ENCODE measurements around the gene FBXW7.

FBXW7 gene

GRCh38 chr4:152278505-152279233 is 257.2 kb downstream of the FBXW7 start:
- no peak for TF ChIP-seq NFIC (IDR thresholded peaks at IDR 0.05)
- TF ChIP-seq RAD21 (IDR thresholded peaks at IDR 0.05; ENCODE audit: low read depth) = no peak
- TF ChIP-seq, protein P1, sequence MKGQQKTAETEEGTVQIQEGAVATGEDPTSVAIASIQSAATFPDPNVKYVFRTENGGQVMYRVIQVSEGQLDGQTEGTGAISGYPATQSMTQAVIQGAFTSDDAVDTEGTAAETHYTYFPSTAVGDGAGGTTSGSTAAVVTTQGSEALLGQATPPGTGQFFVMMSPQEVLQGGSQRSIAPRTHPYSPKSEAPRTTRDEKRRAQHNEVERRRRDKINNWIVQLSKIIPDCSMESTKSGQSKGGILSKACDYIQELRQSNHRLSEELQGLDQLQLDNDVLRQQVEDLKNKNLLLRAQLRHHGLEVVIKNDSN (IDR thresholded peaks at IDR 0.05) = no peak
- TF ChIP-seq, protein P2, sequence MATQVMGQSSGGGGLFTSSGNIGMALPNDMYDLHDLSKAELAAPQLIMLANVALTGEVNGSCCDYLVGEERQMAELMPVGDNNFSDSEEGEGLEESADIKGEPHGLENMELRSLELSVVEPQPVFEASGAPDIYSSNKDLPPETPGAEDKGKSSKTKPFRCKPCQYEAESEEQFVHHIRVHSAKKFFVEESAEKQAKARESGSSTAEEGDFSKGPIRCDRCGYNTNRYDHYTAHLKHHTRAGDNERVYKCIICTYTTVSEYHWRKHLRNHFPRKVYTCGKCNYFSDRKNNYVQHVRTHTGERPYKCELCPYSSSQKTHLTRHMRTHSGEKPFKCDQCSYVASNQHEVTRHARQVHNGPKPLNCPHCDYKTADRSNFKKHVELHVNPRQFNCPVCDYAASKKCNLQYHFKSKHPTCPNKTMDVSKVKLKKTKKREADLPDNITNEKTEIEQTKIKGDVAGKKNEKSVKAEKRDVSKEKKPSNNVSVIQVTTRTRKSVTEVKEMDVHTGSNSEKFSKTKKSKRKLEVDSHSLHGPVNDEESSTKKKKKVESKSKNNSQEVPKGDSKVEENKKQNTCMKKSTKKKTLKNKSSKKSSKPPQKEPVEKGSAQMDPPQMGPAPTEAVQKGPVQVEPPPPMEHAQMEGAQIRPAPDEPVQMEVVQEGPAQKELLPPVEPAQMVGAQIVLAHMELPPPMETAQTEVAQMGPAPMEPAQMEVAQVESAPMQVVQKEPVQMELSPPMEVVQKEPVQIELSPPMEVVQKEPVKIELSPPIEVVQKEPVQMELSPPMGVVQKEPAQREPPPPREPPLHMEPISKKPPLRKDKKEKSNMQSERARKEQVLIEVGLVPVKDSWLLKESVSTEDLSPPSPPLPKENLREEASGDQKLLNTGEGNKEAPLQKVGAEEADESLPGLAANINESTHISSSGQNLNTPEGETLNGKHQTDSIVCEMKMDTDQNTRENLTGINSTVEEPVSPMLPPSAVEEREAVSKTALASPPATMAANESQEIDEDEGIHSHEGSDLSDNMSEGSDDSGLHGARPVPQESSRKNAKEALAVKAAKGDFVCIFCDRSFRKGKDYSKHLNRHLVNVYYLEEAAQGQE (IDR thresholded peaks at IDR 0.05; ENCODE audit: low read depth) = no peak
- no peak for TF ChIP-seq ZBTB7A (IDR thresholded peaks at IDR 0.05; ENCODE audit: low read depth)
- no peak for TF ChIP-seq TEAD4 (IDR thresholded peaks at IDR 0.05)
- no peak for TF ChIP-seq EGR1 (IDR thresholded peaks at IDR 0.05)
- no peak for TF ChIP-seq EP300 (IDR thresholded peaks at IDR 0.05; ENCODE audit: borderline replicate concordance)
- no peak for TF ChIP-seq CEBPB (IDR thresholded peaks at IDR 0.05)
- TF ChIP-seq FOXM1 (IDR thresholded peaks at IDR 0.05; ENCODE audit: borderline replicate concordance, low read depth) = no peak
- no peak for TF ChIP-seq TCF12 (IDR thresholded peaks at IDR 0.05; ENCODE audit: low read depth)
- TF ChIP-seq TAF1 (IDR thresholded peaks at IDR 0.05; ENCODE audit: low read depth) = no peak
- no peak for TF ChIP-seq CREB1 (IDR thresholded peaks at IDR 0.05; ENCODE audit: low read depth)

GRCh38 chr4:152278172-152278504 is 257.8 kb downstream of the FBXW7 start:
- TF ChIP-seq ZBTB7A (IDR thresholded peaks at IDR 0.05; ENCODE audit: low read depth) = no peak
- TF ChIP-seq, protein P1 (IDR thresholded peaks at IDR 0.05) = no peak
- TF ChIP-seq TAF1 (IDR thresholded peaks at IDR 0.05; ENCODE audit: low read depth) = no peak
- TF ChIP-seq TEAD4 (IDR thresholded peaks at IDR 0.05) = no peak
- no peak for TF ChIP-seq NFIC (IDR thresholded peaks at IDR 0.05)
- no peak for TF ChIP-seq FOXM1 (IDR thresholded peaks at IDR 0.05; ENCODE audit: borderline replicate concordance, low read depth)
- no peak for TF ChIP-seq RAD21 (IDR thresholded peaks at IDR 0.05; ENCODE audit: low read depth)
- TF ChIP-seq EGR1 (IDR thresholded peaks at IDR 0.05) = no peak

DNA sequence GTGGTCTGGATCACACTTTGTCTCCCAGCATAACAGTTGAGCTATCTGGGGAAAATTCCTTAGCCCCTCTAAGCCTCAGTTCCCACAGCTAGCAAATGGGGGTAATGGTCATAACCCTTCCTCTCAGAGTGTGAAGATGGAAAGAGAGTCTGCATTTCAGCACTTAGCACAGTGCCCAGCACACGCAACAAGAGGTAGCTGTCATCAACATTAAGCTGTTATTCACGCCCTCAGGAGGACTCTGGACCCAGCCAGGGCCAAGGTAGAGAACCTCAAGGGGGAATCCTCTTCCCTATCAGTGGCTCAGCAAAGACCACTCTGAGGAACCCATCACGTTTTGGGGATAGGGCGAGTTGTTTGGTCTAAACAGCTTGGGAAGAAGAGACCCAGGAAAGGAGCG is 258.6 kb downstream of the FBXW7 start:
- TF ChIP-seq RAD21 (IDR thresholded peaks at IDR 0.05; ENCODE audit: low read depth) = no peak
- no peak for TF ChIP-seq EGR1 (IDR thresholded peaks at IDR 0.05)
- no peak for TF ChIP-seq MAX (IDR thresholded peaks at IDR 0.05)
- no peak for TF ChIP-seq TEAD4 (IDR thresholded peaks at IDR 0.05)
- TF ChIP-seq ZBTB7A (IDR thresholded peaks at IDR 0.05; ENCODE audit: low read depth) = no peak
- no peak for TF ChIP-seq NFIC (IDR thresholded peaks at IDR 0.05)
- TF ChIP-seq CREB1 (IDR thresholded peaks at IDR 0.05; ENCODE audit: low read depth) = no peak
- no peak for TF ChIP-seq YY1 (IDR thresholded peaks at IDR 0.05; ENCODE audit: low read depth)
- TF ChIP-seq, protein P2 (IDR thresholded peaks at IDR 0.05; ENCODE audit: low read depth) = no peak

- TF ChIP-seq NFIC (IDR thresholded peaks at IDR 0.05) = no peak
- TF ChIP-seq EP300 (IDR thresholded peaks at IDR 0.05; ENCODE audit: borderline replicate concordance) = no peak
- TF ChIP-seq YY1 (IDR thresholded peaks at IDR 0.05; ENCODE audit: low read depth) = no peak
- TF ChIP-seq ZBTB7A (IDR thresholded peaks at IDR 0.05; ENCODE audit: low read depth) = no peak
- no peak for TF ChIP-seq CEBPB (IDR thresholded peaks at IDR 0.05)
- no peak for TF ChIP-seq FOXM1 (IDR thresholded peaks at IDR 0.05; ENCODE audit: borderline replicate concordance, low read depth)
- TF ChIP-seq MAX (IDR thresholded peaks at IDR 0.05) = no peak
- no peak for TF ChIP-seq RAD21 (IDR thresholded peaks at IDR 0.05; ENCODE audit: low read depth)
- TF ChIP-seq, protein P2 (IDR thresholded peaks at IDR 0.05; ENCODE audit: low read depth) = no peak
Observed at GRCh38 chr4:152273343-152273742, 262.5 kb downstream of the FBXW7 start.
